ENCODE data around the gene ZSWIM3. TPM values are rescaled to one million over a fixed set of nuclear protein-coding genes. Genes with fewer than 3 reads are reported as not detected.

ZSWIM3 gene
- total RNA-seq, 4 donors from 2014 or later = 2.1 to 5.4 (median 4.0) TPM

DNA sequence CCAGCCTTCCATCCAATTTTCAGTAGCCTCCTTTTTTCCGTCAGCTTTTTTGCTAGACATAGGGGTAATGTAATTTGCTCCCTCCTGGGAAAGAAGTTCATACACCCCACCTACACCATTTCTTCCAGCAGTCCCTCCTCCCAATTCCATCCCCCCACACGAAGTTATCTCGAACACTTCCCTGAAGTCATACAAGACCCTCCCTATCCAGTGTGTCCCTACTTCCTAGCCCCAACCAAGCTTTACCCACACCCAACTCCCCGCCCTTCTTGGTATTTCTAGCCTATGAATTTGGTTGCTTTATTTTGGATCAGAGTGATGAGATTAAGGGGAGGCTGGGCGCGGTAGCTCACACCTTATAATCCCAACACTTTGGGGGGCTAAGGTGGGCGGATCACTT lies 43.9 kb upstream of the ZSWIM3 start:
- intact Hi-C loops (cut with DNase I) = loop anchor here (5.0 kb wide), 1 partner anchor 154 kb away; no protein-coding TSS in a partner anchor
- Histone ChIP-seq H3K9me3 (no peaks in the 10 kb centered on the region), H3K27me3 (no peaks in the 10 kb centered on the region), H3K4me1 (peaks cover 5 to 34% (median 28%) of the 10 kb centered on the region in 4 donors), H3K36me3 (peaks cover 24 to 33% (median 31%) of the 10 kb centered on the region in 4 donors), H3K27ac (replicated peaks in 1 of 4) (no peak overlapping the region), H3K4me3 (no peak overlapping the region)
- TF ChIP-seq POLR2A (IDR thresholded peaks at IDR 0.05; ENCODE audit: low read depth) (no peak), POLR2AphosphoS5 (IDR thresholded peaks at IDR 0.05) (no peak), EP300 (IDR thresholded peaks at IDR 0.05) (no peak)
- TF ChIP-seq, protein P1, sequence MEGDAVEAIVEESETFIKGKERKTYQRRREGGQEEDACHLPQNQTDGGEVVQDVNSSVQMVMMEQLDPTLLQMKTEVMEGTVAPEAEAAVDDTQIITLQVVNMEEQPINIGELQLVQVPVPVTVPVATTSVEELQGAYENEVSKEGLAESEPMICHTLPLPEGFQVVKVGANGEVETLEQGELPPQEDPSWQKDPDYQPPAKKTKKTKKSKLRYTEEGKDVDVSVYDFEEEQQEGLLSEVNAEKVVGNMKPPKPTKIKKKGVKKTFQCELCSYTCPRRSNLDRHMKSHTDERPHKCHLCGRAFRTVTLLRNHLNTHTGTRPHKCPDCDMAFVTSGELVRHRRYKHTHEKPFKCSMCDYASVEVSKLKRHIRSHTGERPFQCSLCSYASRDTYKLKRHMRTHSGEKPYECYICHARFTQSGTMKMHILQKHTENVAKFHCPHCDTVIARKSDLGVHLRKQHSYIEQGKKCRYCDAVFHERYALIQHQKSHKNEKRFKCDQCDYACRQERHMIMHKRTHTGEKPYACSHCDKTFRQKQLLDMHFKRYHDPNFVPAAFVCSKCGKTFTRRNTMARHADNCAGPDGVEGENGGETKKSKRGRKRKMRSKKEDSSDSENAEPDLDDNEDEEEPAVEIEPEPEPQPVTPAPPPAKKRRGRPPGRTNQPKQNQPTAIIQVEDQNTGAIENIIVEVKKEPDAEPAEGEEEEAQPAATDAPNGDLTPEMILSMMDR (IDR thresholded peaks at IDR 0.05) = no peak
- no peak for DNase-seq (ENCODE audit: extremely low spot score)
- WGBS = 56% methylated on average over 7 of the region's 7 CpGs

- DNase-seq (ENCODE audit: extremely low spot score) = no peak
- Histone ChIP-seq H3K36me3 (peaks cover 18 to 25% (median 23%) of the 10 kb centered on the region in 4 donors), H3K9me3 (no peaks in the 10 kb centered on the region), H3K27ac (replicated peaks in 1 of 4) (no peak overlapping the region), H3K4me1 (peaks cover 5 to 34% (median 28%) of the 10 kb centered on the region in 4 donors), H3K27me3 (no peaks in the 10 kb centered on the region), H3K4me3 (no peak overlapping the region)
- intact Hi-C loops (cut with DNase I) = loop anchor here (5.0 kb wide), 1 partner anchor 153 kb away; no protein-coding TSS in a partner anchor
- TF ChIP-seq POLR2A (IDR thresholded peaks at IDR 0.05; ENCODE audit: low read depth) (no peak), POLR2AphosphoS5 (IDR thresholded peaks at IDR 0.05) (no peak), EP300 (IDR thresholded peaks at IDR 0.05) (no peak)
- TF ChIP-seq, protein P1 (IDR thresholded peaks at IDR 0.05) = no peak
- 73% methylated on average over 3 of the region's 3 CpGs for WGBS
Measured at GRCh38 chr20:45814314-45814713, 43.1 kb upstream of the ZSWIM3 start.

DNA sequence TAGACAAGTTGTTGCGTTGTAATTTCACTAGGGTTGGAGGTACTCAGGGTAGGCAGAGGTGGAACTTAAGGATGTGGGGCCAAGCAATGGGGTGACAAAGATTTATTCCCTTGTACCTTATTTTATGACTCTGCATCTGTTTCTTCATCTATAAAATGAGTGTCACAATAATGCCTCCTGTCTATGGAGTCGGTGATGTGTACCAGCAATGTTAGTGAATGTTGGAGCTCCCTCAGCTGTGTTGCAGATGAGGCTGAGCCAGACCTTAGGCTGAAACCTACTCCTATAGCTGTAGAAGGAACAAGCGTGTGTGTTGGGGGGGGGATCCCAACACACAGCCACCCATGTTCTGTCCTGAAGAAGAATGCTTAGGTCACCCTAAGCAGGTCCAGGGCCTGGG lies 40.5 kb upstream of the ZSWIM3 start:
- no peaks in the 10 kb centered on the region for H3K9me3 ChIP-seq
- DNase-seq (ENCODE audit: extremely low spot score) = no peak
- H3K27ac ChIP-seq (replicated peaks in 1 of 4) = peak overlapping the region; percentile 50 to 60 (median 57)
- intact Hi-C loops (cut with DNase I) = no loop called here
- no peak for TF ChIP-seq POLR2AphosphoS5 (IDR thresholded peaks at IDR 0.05)
- WGBS = 91% methylated on average over 3 of the region's 3 CpGs
- no peaks in the 10 kb centered on the region for H3K36me3 ChIP-seq
- H3K27me3 ChIP-seq = peaks cover 0 to 4% (median 0%) of the 10 kb centered on the region in 4 donors
- H3K4me3 ChIP-seq = no peak overlapping the region
- H3K4me1 ChIP-seq = peaks cover 5 to 26% (median 24%) of the 10 kb centered on the region in 4 donors

DNA sequence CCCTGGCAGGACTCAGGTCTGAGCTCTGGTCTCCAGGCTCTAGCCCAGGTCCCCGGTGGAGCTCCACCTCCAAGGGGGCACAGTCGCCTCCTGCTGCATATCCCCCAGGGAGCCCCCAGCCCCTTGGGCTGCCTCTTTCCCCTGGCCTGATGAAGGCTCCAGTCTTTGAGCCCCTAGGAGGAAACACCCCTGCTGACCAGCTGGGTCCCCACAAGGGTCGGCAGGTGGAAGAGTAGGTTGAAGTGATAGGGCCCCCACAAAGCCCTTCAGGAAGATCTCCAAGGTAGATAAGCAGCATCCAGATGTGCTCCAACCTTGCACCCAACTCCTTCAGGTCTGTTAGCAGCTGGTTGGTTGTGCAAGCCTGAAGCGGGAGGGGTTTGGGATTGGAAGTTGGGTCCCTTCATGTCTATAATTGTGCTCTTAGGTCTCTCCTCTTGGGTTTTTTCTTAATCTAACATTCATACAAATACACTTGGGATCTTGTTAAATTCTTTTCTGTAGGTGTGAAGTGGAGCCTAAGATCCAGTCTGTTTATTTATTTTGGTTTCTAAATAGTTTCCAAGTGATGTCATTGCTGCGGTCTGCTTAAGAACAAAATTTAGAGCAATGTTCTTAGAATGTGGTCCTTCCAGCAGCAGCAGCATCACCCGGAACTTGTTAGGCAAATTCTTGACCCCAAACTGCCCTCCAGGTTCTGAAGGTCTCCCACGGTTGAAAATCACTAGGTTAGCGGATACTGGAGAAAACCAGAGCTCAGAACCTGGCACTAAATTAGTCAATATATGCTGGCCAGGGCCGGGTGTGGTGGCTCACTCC lies 39.8 kb upstream of the ZSWIM3 start:
- 58% methylated on average over 9 of the region's 9 CpGs for WGBS
- intact Hi-C loops (cut with DNase I) = no loop called here
- H3K36me3 ChIP-seq = no peaks in the 10 kb centered on the region
- peaks cover 0 to 11% (median 0%) of the 10 kb centered on the region in 4 donors for H3K27me3 ChIP-seq
- no peak overlapping the region for H3K4me3 ChIP-seq
- peaks cover 4 to 28% (median 24%) of the 10 kb centered on the region in 4 donors for H3K4me1 ChIP-seq
- no peaks in the 10 kb centered on the region for H3K9me3 ChIP-seq
- TF ChIP-seq POLR2A (IDR thresholded peaks at IDR 0.05; ENCODE audit: low read depth) (no peak), POLR2AphosphoS5 (IDR thresholded peaks at IDR 0.05) (no peak), EP300 (IDR thresholded peaks at IDR 0.05) (no peak)
- TF ChIP-seq, protein P1 (IDR thresholded peaks at IDR 0.05) = no peak
- DNase-seq (ENCODE audit: extremely low spot score) = no peak
- peak overlapping the region; percentile 50 to 60 (median 57) for H3K27ac ChIP-seq (replicated peaks in 1 of 4)

DNA sequence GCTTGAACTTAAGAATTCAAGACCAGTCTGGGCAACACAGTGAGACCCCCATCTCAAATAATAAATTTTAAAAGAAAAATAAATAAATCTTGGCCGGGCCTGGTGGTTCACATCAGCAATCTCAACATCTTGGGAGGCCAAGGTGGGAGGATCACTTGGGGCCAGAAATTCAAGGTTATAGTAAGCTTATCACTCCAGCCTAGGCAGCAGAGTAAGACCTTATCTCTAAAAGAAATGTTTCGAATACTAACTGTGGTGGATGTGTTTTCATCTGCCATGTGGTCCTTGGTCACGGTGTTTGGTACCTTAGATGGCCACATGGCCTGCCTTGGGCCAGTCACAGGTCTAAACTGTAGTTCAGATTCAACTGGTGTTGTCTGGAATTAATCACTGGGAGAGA lies 39.2 kb upstream of the ZSWIM3 start:
- H3K27ac ChIP-seq (replicated peaks in 1 of 4) = peak overlapping the region; percentile 50 to 60 (median 57)
- TF ChIP-seq POLR2A (IDR thresholded peaks at IDR 0.05; ENCODE audit: low read depth) = no peak
- TF ChIP-seq, protein P1 (IDR thresholded peaks at IDR 0.05) = no peak
- H3K4me1 ChIP-seq = peaks cover 6 to 28% (median 25%) of the 10 kb centered on the region in 4 donors
- H3K4me3 ChIP-seq = no peak overlapping the region
- DNase-seq (ENCODE audit: extremely low spot score) = no peak
- 66% methylated on average over 3 of the region's 3 CpGs for WGBS
- H3K36me3 ChIP-seq = no peaks in the 10 kb centered on the region
- peaks cover 0 to 17% (median 0%) of the 10 kb centered on the region in 4 donors for H3K27me3 ChIP-seq
- intact Hi-C loops (cut with DNase I) = no loop called here
- H3K9me3 ChIP-seq = no peaks in the 10 kb centered on the region

Data from esophagus muscularis mucosa (tissue), 4 donors.